ENCODE measurements around the gene TMEM117.

DNA sequence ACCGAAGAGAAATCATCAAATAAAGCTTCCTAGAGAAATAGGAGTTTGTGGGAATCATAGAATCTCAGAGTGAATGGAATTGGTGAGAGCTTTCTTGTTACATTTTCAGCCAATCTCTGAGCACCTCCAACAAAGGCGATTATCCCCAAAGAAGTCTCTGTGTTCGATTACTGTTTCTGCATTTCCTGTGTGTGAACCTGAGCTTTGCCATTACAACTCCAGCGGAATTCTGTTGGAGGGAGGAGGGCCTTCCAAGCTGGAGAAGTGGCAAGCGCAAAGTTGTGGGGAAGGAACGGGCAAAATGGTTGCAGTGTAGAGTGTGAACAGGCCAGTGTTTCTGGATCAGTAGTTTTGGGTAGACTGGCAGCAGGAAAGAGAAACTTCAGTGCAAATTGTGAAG lies 23.1 kb downstream of the TMEM117 start:
- TF ChIP-seq POLR2A (IDR thresholded peaks at IDR 0.05), result no peak
- TF ChIP-seq, protein P1, sequence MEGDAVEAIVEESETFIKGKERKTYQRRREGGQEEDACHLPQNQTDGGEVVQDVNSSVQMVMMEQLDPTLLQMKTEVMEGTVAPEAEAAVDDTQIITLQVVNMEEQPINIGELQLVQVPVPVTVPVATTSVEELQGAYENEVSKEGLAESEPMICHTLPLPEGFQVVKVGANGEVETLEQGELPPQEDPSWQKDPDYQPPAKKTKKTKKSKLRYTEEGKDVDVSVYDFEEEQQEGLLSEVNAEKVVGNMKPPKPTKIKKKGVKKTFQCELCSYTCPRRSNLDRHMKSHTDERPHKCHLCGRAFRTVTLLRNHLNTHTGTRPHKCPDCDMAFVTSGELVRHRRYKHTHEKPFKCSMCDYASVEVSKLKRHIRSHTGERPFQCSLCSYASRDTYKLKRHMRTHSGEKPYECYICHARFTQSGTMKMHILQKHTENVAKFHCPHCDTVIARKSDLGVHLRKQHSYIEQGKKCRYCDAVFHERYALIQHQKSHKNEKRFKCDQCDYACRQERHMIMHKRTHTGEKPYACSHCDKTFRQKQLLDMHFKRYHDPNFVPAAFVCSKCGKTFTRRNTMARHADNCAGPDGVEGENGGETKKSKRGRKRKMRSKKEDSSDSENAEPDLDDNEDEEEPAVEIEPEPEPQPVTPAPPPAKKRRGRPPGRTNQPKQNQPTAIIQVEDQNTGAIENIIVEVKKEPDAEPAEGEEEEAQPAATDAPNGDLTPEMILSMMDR (IDR thresholded peaks at IDR 0.05), result no peak
